Neural cell (in vitro differentiated cells): ENCODE data around the gene HTR5A. TPM values are rescaled to one million over a fixed set of nuclear protein-coding genes. Genes with fewer than 3 reads are reported as not detected.

Source experiments
- H2AFZ ChIP-seq: fragments of 200-600, 300-800 bp; sonication (generic), shearing (Covaris generic); 2 replicates; pipeline ENCODE4 v1.6.0; 2014; ENCODE audit warnings: low read depth, mild to moderate bottlenecking, antibody characterized with exemption, low read length, moderate library complexity
- H3F3A ChIP-seq: fragments of 200-600 bp; shearing (Covaris generic); 2 replicates; pipeline ENCODE4 v1.6.1; 2016; ENCODE audit warnings: mild to moderate bottlenecking, moderate library complexity, mixed read lengths, antibody characterized with exemption, low read length; ENCODE audit not compliant: insufficient read depth, poor library complexity, severe bottlenecking
- H3K27ac ChIP-seq: fragments of 200-600, 300-800 bp; sonication (generic), shearing (Covaris generic); 2 replicates; pipeline ENCODE4 v1.5.1; 2014; ENCODE audit warnings: mild to moderate bottlenecking, low read length, moderate library complexity
- H3K27me3 ChIP-seq: fragments of 300-800, 200-600 bp; sonication (generic), shearing (Covaris generic); 2 replicates; pipeline ENCODE4 v1.6.0; 2014; ENCODE audit warnings: mild to moderate bottlenecking, low read depth, low read length, moderate library complexity; ENCODE audit not compliant: insufficient read depth
- H3K36me3 ChIP-seq: fragments of 300-800, 200-600 bp; sonication (generic), shearing (Covaris generic); 2 replicates; pipeline ENCODE4 v1.5.1; 2014; ENCODE audit warnings: mild to moderate bottlenecking, antibody characterized with exemption, low read length, moderate library complexity; ENCODE audit not compliant: insufficient read depth
- H3K4me2 ChIP-seq: fragments of 300-800, 200-600 bp; sonication (generic), shearing (Covaris generic); 2 replicates; pipeline ENCODE4 v1.6.0; 2014; ENCODE audit warnings: mild to moderate bottlenecking, low read length
- H3K4me3 ChIP-seq: fragments of 300-800, 200-600 bp; sonication (generic), shearing (Covaris generic); 2 replicates; pipeline ENCODE4 v1.5.1; 2014; ENCODE audit warnings: mild to moderate bottlenecking, low read length, moderate library complexity
- H3K79me2 ChIP-seq: fragments of 200-600 bp; shearing (Covaris generic); replicated peaks from 2 replicates; pipeline ENCODE4 v1.6.0; 2014; ENCODE audit warnings: mild to moderate bottlenecking, low read length, moderate library complexity; ENCODE audit not compliant: insufficient read depth
- H3K9ac ChIP-seq: fragments of 300-800, 200-600 bp; sonication (generic), shearing (Covaris generic); 2 replicates; pipeline ENCODE4 v1.6.1; 2016; ENCODE audit warnings: mild to moderate bottlenecking, low read length, mixed read lengths
- H3K9me2 ChIP-seq: fragments of 200-600 bp; shearing (Covaris generic); 2 replicates; pipeline ENCODE4 v1.6.1; 2016; ENCODE audit warnings: mild to moderate bottlenecking, low read length, mixed read lengths; ENCODE audit not compliant: insufficient read depth
- H3K9me3 ChIP-seq: fragments of 200-600, 300-800 bp; sonication (generic), shearing (Covaris generic); 2 replicates; pipeline ENCODE4 v1.6.1; 2016; ENCODE audit warnings: mild to moderate bottlenecking, mixed run types, low read length, moderate library complexity, mixed read lengths
- H4K20me1 ChIP-seq: fragments of 200-600 bp; shearing (Covaris generic); 2 replicates; pipeline ENCODE4 v1.6.1; 2016; ENCODE audit warnings: mild to moderate bottlenecking, mixed run types; ENCODE audit not compliant: insufficient read depth
- EP300 ChIP-seq: fragments of 450-650 bp; conservative IDR thresholded peaks from 2 replicates; pipeline ENCODE4 v1.6.1; 2014; ENCODE audit warnings: antibody characterized with exemption, mild to moderate bottlenecking, moderate library complexity; ENCODE audit not compliant: poor library complexity, severe bottlenecking
- EZH2 ChIP-seq: fragments of 200-600, 300-800 bp; shearing (Covaris generic), sonication (generic); IDR thresholded peaks from 2 replicates; pipeline ENCODE4 v1.6.1; 2014; ENCODE audit warnings: antibody characterized with exemption, low read length, borderline replicate concordance, mild to moderate bottlenecking; ENCODE audit not compliant: insufficient read depth, poor library complexity, severe bottlenecking
- MXI1 ChIP-seq: fragments of 450-650 bp; conservative IDR thresholded peaks from 2 replicates; pipeline ENCODE4 v1.6.1; 2014; ENCODE audit warnings: antibody characterized with exemption, mild to moderate bottlenecking; ENCODE audit not compliant: poor library complexity, severe bottlenecking
- POLR2AphosphoS5 ChIP-seq: IDR thresholded peaks from 2 replicates; pipeline ENCODE4 v1.6.1; 2012
- RAD21 ChIP-seq: fragments of 450-650 bp; conservative IDR thresholded peaks from 2 replicates; pipeline ENCODE4 v1.6.1; 2014; ENCODE audit warnings: antibody characterized with exemption, mild to moderate bottlenecking, moderate library complexity
- REST ChIP-seq: IDR thresholded peaks from 2 replicates; pipeline ENCODE4 v1.6.1; 2012; ENCODE audit warnings: borderline replicate concordance
- SMC3 ChIP-seq: fragments of 450-650 bp; conservative IDR thresholded peaks from 2 replicates; pipeline ENCODE4 v1.6.1; 2014; ENCODE audit warnings: antibody characterized with exemption, mild to moderate bottlenecking, moderate library complexity; ENCODE audit not compliant: poor library complexity
- TAF1 ChIP-seq: IDR thresholded peaks from 2 replicates; pipeline ENCODE4 v1.6.1; 2012; ENCODE audit warnings: low read depth
- polyA plus RNA-seq: library from polyadenylated mRNA; depleted of rRNA; stranded (reverse); fragments of >200 nt; gene quantifications from 2 replicates; pipeline ENCODE4 v1.2.3, GENCODE V29; 2014
- TF ChIP-seq, protein P1 (sequence below): fragments of 450-650 bp; IDR thresholded peaks from 2 replicates; pipeline ENCODE4 v1.5.1; 2014; ENCODE audit warnings: antibody characterized with exemption, mild to moderate bottlenecking, moderate library complexity; ENCODE audit not compliant: poor library complexity, severe bottlenecking

Gene HTR5A
- polyA plus RNA-seq, 1 donor from 2014 or later: 0.14 TPM

DNA sequence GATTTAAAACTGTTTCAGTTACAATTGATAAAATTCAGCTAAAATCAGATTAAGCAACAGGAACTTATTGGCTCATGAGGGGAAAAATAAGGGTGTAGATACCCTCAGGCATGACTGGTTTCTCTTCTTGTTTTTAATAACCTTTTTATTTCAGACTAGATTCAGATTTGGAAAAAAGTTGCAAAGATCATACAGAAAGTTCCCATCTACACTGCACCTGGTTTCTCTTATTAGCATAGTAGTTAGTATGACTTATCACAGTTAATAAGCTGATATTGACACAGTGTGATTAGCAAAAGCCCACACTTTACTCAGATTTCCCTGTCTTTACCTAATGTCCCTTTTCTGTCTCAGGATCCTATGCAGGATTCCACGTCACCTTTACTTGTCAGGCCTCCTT is 53.3 kb downstream of the HTR5A start:
- Histone ChIP-seq H4K20me1 (no peaks in the 10 kb centered on the region), H3K9me3 (no peaks in the 10 kb centered on the region), H3K27me3 (no peaks in the 10 kb centered on the region), H3K79me2 (no peaks in the 10 kb centered on the region), H3K4me3 (no peak overlapping the region), H3K9me2 (no peaks in the 10 kb centered on the region), H3K36me3 (no peaks in the 10 kb centered on the region), H2AFZ (no peak overlapping the region), H3K27ac (no peak overlapping the region), H3F3A (no peaks in the 10 kb centered on the region), H3K9ac (no peak overlapping the region), H3K4me2 (no peak overlapping the region)
- TF ChIP-seq EZH2 (no peak), EP300 (no peak), POLR2AphosphoS5 (no peak), SMC3 (no peak), TAF1 (no peak), REST (no peak), MXI1 (no peak), RAD21 (no peak)
- TF ChIP-seq, protein P1, sequence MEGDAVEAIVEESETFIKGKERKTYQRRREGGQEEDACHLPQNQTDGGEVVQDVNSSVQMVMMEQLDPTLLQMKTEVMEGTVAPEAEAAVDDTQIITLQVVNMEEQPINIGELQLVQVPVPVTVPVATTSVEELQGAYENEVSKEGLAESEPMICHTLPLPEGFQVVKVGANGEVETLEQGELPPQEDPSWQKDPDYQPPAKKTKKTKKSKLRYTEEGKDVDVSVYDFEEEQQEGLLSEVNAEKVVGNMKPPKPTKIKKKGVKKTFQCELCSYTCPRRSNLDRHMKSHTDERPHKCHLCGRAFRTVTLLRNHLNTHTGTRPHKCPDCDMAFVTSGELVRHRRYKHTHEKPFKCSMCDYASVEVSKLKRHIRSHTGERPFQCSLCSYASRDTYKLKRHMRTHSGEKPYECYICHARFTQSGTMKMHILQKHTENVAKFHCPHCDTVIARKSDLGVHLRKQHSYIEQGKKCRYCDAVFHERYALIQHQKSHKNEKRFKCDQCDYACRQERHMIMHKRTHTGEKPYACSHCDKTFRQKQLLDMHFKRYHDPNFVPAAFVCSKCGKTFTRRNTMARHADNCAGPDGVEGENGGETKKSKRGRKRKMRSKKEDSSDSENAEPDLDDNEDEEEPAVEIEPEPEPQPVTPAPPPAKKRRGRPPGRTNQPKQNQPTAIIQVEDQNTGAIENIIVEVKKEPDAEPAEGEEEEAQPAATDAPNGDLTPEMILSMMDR: no peak

- H3K79me2 ChIP-seq: no peaks in the 10 kb centered on the region
- H3K9me3 ChIP-seq: no peaks in the 10 kb centered on the region
- no peaks in the 10 kb centered on the region for H4K20me1 ChIP-seq
- H3K4me3 ChIP-seq: no peak overlapping the region
- TF ChIP-seq POLR2AphosphoS5 (no peak), SMC3 (no peak), EP300 (no peak), RAD21 (no peak), TAF1 (no peak), MXI1 (no peak), REST (no peak), EZH2 (no peak)
- TF ChIP-seq, protein P1: no peak
- no peak overlapping the region for H3K27ac ChIP-seq
- no peaks in the 10 kb centered on the region for H3K36me3 ChIP-seq
- no peaks in the 10 kb centered on the region for H3K9me2 ChIP-seq
- H3K27me3 ChIP-seq: no peaks in the 10 kb centered on the region
- no peak overlapping the region for H2AFZ ChIP-seq
- no peak overlapping the region for H3K4me2 ChIP-seq
- no peaks in the 10 kb centered on the region for H3F3A ChIP-seq
- no peak overlapping the region for H3K9ac ChIP-seq
Observed at GRCh38 chr7:155124706-155125105, 54.6 kb downstream of the HTR5A start.
